GM12801 (cell line): ENCODE data around the gene MB.

Experiments
- TF ChIP-seq, protein P1 (sequence below): IDR thresholded peaks from one replicate; pipeline ENCODE4 v1.5.1; 2011; ENCODE audit warnings: control low read depth; ENCODE audit not compliant: insufficient read length; ENCODE audit errors: extremely low read depth

Gene MB

DNA sequence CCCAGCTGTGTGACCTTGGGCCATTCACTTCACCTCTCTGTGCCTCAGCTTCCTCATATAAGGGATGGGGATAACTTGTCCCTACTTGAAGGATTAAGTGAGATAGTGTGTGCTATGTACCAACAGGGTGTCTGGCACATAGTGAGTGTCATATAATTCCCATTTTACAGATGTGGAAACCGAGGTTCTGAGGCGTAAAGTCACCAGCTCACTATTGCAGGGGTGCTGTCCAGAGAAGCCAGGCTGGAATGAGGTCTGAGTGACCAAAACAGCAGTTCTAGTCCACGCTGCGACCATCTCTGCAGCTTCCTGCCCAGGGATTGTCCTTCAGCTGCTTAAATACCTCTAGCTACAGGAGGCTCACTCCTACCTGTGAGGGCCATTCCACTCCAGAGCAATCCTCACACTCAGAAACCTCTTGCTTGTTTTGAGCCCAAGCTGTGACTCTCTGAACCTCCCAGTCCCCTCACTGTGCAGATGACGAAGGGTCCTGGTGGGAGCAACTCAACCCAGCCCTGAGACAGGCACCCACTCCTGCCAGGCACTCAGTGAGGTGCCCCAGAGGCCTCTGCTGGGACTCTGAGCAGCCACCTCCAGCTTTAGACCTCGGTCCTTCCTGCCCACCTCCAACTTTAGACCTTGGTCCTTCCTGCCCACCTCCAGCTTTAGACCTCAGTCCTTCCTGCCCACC is 5.8 kb downstream of the MB start:
- TF ChIP-seq, protein P1, sequence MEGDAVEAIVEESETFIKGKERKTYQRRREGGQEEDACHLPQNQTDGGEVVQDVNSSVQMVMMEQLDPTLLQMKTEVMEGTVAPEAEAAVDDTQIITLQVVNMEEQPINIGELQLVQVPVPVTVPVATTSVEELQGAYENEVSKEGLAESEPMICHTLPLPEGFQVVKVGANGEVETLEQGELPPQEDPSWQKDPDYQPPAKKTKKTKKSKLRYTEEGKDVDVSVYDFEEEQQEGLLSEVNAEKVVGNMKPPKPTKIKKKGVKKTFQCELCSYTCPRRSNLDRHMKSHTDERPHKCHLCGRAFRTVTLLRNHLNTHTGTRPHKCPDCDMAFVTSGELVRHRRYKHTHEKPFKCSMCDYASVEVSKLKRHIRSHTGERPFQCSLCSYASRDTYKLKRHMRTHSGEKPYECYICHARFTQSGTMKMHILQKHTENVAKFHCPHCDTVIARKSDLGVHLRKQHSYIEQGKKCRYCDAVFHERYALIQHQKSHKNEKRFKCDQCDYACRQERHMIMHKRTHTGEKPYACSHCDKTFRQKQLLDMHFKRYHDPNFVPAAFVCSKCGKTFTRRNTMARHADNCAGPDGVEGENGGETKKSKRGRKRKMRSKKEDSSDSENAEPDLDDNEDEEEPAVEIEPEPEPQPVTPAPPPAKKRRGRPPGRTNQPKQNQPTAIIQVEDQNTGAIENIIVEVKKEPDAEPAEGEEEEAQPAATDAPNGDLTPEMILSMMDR, result no peak

DNA sequence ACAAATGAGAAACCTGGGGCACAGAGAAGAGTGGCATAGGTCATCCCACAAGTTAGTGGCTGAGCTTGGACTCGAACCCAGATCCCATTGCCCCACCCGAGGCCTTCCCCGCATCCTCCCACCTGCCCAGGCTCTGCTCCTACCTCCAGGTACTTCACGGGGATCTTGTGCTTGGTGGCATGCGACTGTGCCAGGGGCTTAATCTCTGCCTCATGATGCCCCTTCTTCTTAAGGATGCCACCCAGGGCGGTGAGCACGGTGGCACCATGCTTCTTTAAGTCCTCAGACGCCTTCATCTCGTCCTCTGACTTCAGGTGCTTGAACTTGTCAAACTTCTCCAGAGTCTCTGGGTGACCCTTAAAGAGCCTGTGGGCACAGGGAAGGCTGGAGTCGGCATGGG is 6.4 kb downstream of the MB start:
- TF ChIP-seq, protein P1, result no peak

DNA sequence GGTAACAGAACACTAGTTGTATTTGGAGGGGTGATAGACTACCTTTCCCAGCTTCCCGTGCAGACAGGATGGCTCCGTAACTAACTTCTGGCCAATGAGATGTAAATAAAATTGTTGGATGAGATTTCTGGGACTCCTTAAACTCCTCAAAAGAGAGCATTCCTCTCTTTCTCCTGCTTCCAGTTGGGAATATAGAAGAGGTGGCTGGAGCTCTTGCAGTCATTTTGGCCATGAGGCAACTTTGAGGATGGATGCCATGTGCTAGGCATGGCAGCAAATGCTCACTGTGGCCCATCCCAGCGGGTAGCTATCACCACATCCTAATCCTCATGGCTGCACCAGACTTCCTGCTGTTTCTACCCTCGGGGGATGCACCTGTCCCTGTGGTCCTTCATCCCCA is 7.4 kb downstream of the MB start:
- TF ChIP-seq, protein P1, result no peak

DNA sequence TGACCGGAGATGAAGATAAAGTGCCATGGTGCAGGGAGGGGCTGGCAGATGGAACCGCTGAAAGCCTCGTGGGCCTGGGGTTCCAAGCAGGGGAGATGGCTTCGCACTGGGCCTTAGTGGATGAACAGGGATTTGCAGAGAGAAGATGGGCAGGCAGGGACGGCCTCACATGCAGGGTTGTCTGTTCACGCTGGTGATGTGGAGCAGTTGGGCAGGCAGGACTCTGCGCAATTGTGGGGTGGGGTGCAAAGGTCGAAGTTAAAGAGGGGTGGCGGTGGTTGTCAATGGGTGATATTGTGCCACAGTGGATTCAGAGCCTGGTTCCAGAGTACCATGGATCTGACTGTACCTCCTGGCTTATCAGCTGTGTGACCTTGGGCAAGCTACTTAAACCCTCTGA is 7.9 kb downstream of the MB start:
- TF ChIP-seq, protein P1, result no peak

DNA sequence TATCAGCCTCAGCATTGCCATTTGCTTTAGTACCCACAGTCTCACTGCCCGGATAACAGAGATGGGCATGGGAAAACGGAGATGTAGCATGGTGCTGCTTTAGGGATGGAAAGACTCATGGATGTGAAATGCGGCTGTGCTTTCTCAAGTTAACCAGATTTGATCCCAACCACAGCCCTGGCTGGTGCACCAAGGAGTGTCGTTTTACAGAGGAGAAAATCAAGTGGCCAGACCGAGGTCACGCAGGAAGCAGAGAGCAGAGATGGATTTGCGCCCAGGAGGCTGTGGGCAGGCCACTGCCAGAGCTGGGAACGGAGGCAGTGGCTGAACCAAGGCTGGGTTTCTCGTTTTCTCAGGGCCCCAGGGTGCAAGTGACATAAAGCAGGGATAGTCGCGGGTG is 9.0 kb downstream of the MB start:
- TF ChIP-seq, protein P1, result no peak

DNA sequence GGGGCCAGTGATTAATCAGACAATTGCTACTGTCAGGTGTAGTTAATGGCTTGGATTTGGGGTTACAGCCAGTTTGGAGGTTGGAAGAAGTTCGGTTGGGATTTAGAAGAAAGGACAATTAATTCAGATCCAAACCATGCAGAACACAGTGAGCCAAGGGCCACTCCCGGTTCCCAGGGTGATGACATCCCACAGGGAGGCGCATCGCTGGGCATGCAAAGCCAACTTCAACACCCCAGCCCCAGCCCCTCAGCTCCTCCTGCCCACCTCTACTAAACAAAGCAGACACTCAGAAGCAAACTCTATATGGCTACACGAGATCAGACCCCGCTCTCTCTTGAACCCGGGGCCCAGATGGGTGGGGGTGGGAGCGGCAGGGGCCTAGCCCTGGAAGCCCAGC is 10.2 kb downstream of the MB start:
- TF ChIP-seq, protein P1, result no peak

DNA sequence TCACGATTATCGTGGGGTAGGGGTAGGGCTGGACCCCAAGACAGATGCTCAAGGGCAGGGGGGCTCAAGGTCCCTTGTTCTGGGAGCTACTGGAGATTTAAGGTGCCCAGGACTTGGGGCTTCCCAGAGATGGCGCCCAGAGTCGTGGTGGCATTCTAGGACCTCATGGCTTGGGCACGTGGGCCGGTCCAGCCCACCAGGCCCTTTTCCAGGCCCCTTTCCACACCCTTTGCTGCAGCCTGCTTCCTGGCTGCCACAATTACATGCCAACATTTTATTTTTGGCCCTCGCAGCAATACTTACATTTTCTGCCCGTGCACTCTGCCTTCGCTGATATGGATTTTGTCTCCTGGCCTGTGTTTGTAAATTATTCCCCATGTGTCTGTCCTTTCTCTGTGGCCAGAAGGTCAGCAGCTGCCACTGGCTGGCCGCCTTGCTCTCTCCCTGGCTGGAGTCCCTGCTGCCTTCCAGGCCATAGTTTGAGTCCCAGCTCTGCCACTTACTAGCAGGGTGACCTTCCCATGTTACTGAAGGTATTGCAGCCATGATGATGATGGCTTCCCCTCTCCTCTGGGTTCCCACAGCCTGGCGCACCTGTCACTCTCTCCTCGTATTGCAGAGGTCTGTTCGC is 11.2 kb downstream of the MB start:
- TF ChIP-seq, protein P1, result no peak
